ENCODE results near the gene PRSS23. TPM values are rescaled to one million over a fixed set of nuclear protein-coding genes. Genes with fewer than 3 reads are reported as not detected.

The PRSS23 gene, protein sequence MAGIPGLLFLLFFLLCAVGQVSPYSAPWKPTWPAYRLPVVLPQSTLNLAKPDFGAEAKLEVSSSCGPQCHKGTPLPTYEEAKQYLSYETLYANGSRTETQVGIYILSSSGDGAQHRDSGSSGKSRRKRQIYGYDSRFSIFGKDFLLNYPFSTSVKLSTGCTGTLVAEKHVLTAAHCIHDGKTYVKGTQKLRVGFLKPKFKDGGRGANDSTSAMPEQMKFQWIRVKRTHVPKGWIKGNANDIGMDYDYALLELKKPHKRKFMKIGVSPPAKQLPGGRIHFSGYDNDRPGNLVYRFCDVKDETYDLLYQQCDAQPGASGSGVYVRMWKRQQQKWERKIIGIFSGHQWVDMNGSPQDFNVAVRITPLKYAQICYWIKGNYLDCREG
- total RNA-seq, result 189 and 306 TPM in 2 replicates

DNA sequence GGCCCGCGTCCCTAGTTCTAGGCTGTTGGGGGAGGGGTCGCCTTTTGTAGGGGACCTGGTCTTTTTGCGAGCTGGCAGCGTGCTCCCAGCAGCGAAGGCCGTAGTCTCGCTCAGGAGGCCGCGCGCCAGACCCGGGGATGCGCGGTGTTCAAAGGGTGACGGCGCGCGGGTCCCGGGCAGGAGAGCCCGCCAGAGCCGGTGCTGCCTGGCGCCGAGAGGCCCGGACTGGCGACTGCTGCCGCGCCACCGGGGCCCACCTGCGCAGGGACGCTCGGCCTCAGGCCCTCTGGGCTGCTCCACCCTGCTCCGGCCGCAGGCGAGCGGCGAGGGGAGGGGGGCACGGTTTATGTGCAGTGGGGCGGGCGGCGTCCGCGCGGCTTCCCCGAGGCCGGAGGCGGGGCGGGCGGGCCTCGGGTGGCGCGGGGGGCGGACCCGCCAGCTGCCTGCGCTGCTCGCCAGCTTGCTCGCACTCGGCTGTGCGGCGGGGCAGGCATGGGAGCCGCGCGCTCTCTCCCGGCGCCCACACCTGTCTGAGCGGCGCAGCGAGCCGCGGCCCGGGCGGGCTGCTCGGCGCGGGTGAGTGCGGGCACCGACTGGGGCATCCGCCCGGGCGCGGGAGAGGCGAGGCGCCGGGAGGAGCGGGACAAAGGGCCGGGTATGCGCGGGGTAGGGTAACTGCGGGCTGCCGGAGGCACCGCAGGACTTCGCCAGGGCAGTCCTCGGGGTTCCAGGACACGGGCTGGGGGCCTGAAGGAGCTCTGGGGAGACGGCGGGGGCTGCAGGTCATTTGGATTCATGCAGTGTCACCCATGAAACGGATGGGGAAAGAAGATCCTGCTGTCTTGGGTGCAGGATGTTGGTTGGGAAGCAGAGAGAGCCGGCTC lies at the start of gene PRSS23:
TSS of gene PRSS23 (plus strand) at position 467 of the 884 bp plus-strand sequence. CDS start 7,102 bp downstream, outside the sequence.

Other genes with a start within 250 kb of the PRSS23 start
- gene ME3, start 127.9 kb upstream of the PRSS23 start, total RNA-seq, result 16.9 and 27.4 TPM in 2 replicates
- 6.0 and 9.5 TPM in 2 replicates for gene FZD4, start 154.9 kb downstream of the PRSS23 start, total RNA-seq
- 17.8 and 18.4 TPM in 2 replicates for gene TMEM135, start 237.4 kb downstream of the PRSS23 start, total RNA-seq

Data from smooth muscle cell of the umbilical artery (primary cell).